HG03139 (cell line): ENCODE results near the gene AKT3.
A peak's percentile ranks its signal among the peaks of the same experiment; 100 is the strongest.

ENCODE experiments used
- ATAC-seq: cut with Tn5 transposase; IDR thresholded peaks from one replicate; pipeline ENCODE4 v1.9.1; 2021; ENCODE audit not compliant: unreplicated experiment

Gene AKT3

DNA sequence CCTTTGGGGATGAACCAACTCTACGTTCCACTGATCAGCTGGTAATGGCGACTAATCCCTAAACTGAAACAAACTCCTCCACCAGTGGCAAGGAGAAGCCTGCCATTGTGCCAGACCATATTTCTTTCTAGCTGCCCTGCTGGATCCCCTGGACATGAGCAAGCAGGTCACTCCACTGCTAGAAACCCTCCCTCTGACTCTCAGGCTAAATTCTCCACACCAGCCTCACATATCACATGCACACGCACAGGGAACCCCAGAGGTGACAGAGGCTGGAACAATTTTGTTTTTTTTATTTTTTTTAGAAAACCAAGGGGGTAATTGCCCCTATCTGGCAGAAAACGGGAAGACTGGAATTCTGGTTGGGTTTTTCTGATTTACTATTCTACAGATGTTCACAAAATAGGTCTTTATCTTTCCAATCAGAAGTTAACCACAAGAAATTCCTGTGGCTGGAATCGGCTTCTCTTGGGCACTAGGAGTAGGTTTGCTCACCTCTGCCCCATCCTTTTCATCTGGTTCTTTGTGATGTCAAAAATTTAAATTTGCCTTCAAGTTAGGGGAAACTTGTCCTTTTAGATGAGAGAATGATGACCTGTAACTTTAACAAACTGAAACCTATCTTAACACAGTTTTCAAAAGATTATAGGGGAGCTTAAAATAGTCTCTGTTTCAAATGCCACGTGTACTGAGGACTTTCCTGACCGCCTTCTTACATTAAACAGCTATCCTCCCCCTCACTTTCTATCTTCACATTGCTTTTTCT lies 336.1 kb downstream of the AKT3 start:
- no peak for ATAC-seq

DNA sequence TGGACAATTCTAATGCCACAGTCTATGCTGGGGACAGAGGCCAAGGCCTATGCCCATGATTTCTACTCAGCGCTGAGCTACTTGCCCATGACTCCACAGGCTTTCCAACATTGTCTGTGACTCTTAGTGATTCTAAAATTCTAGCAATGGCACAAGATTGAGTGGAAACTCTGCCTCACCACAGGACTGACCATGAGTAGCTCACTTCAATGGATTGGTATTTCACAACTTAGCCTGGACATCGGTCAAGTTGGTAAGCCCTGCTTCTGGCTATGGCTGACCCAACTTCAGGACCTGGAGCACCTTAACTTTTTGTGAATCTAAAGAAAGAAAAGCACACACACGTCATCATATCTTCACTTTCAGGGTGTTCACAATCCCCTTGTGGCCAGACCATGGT lies 339.1 kb downstream of the AKT3 start:
- ATAC-seq = no peak

DNA sequence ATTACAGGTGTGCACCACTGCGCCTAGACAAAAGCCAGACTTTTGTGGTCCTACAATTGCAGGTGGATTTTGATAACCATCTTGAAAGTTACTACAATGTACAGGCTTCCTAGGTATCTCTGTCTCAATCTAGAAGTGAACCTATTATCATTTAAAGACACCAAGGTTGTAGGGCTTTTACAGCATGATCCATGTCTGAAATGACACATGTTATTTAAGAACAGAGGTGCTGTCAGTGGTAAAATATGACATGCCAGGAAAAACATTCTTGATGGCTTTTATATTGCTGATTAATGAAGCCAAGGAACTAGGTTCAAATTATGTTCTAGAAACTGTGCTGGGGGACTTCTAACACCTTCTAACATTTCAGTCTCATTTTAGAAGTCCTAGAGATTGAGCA lies 341.1 kb downstream of the AKT3 start:
- ATAC-seq = no peak

GRCh38 chr1:243508303-243508713 lies 341.7 kb downstream of the AKT3 start:
- peak; percentile 72 for ATAC-seq

DNA sequence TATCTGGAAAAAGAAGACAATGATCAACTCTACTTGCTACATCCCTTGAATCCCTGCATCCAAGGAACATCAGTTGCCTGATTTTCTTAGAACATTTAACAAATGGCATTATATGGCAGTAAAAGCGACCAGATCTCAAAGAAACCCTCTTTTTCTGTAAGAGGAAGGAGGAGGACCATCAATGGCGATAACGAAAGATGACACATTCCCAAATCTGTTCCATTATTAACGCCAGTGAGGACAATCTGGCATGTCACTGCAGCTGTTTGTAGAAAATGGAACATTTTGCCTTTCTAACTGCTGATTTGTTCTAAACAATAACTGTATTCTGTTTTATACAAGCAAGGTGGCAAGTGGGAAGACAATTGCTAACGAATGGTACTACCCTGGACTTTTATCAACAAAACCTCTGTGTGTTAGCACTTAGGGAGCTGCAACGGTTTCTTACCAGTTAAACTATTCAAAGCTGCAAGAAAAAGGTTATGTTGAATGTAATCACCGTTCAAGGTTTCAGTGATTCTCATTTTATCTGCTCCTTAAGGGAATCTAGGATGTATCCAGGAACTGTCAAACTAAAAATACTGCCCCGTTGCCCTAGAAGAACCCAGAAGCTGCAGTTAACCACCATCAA lies 342.3 kb downstream of the AKT3 start:
- ATAC-seq = no peak

GRCh38 chr1:243507001-243507671 lies 342.9 kb downstream of the AKT3 start:
- no peak for ATAC-seq

DNA sequence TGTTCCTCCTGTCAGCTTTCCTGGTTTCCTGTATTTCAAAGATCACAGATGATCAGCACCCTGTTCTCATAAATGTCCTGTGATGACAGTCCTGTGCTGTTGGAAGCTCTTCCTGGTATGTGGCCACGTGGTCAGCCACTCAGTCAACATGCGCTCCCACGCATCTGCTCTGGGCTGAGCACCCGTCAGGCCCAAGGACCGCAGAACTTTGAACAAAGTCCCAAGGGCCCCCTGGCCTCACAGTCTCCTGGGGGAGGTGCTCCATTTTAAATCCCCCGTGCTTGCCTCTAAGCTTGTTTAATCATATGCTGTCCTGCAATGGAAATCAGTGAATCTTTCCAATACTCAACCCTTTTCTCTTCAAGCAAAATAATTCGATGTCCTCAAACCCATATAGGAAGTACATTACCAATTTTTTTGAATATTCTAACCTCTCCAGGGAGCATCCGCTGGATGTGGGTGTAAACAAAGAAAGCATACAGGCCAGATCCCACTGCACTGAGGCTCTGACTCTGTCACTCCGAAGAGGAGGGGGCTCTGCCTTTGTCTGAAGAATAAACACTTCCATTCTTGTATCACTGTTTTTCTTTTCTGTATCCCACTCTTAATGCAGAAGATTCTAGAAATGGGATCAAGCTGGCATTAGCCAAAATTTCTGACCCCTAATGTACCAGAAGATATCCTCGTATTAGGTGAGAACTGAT lies 343.9 kb downstream of the AKT3 start:
- ATAC-seq = peak; percentile 55

GRCh38 chr1:243503155-243503554 lies 346.9 kb downstream of the AKT3 start:
- no peak for ATAC-seq

DNA sequence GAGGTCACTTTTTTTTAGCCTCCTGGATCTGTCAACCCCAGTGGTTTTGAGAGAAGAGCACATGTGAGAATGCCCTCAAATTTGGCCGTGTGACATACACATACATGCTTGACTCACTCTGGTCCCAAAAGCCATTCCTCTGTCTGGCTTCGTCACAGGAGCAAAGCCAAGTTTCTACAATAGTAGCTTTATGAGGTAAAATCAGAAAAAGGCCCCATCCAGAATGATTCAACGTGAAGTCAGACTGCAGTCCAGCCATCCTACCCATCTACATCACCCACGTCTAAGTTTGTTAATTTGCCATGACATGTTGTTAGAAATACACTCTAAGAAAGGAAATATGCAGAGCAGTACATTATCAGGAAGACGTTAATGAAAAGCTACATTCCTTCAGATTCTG lies 349.0 kb downstream of the AKT3 start:
- no peak for ATAC-seq

DNA sequence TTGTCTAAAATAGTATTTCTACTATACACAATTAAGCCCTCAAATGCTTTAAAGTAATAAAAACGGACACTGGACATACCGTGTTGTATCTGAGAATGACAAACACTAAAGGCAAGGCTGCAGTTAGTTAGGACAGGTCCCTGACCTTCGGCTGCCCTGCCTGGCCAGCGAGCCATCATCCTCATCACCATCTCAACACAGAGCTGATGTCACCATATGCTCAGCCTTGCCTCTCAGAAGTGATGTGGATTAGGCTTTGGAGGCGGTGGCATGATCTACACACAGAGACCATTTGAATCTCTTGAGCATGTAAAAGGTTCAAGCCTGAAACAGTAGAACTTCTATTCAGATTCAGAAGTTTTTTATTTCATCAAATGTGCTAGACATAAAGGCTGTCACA lies 349.5 kb downstream of the AKT3 start:
- ATAC-seq = no peak

GRCh38 chr1:243499711-243500110 lies 350.3 kb downstream of the AKT3 start:
- no peak for ATAC-seq

GRCh38 chr1:243499248-243499647 lies 350.8 kb downstream of the AKT3 start:
- ATAC-seq = no peak

DNA sequence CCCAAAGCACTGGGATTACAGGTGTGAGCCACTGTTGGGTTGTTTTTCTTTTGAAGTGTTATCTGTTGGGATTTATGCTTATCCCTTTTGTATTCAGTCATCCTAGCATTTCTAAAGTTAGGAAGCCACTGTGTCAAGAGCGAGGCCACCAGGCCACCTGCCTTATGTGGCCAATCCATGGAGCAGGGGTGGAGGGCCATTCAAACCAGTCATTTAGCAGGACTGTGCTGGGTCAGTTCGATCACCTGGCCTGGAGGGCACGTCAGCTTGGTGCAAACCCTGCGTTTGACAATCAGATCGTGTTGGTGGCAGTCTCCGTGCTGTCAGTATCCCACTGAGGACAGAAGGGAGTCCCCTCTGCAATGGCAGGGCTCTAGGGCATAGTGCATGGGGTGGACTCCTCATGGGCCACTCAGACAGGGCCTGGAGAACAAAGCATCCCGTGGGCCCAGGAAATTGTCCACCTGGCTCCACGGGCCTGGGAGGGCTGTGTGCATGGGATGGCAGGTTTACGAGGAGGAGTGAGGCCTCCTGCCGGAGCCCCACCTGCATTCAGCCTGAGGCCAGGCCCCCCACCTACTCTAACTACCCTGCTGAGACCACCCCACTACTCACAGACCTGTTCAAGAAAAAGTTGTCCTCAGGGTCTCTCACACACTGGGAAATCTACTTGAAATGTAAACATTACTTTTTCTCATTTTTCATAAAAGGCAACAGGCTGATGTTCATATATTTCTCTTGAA lies 351.9 kb downstream of the AKT3 start:
- ATAC-seq = no peak

DNA sequence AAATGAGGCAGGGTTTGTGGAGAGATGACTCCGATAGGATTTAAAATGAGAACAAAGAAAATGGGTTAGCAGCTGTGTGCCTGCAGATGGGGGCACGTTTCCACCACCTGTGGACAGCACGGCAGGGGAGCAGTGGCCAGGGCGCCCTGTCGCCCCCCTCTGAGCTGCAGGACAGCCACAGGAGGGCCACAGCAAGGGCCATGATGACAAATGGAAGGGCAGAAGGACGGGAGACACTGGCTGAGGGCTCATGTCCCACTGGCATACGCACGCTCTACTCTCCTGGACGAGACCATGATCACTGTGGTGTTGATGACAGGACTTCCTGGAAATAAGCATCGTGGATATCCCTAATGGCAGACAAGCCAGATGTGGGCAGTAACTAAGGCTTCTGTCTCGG lies 353.2 kb downstream of the AKT3 start:
- ATAC-seq = no peak

- no peak for ATAC-seq
Measured at GRCh38 chr1:243496187-243496646, 353.8 kb downstream of the AKT3 start.

DNA sequence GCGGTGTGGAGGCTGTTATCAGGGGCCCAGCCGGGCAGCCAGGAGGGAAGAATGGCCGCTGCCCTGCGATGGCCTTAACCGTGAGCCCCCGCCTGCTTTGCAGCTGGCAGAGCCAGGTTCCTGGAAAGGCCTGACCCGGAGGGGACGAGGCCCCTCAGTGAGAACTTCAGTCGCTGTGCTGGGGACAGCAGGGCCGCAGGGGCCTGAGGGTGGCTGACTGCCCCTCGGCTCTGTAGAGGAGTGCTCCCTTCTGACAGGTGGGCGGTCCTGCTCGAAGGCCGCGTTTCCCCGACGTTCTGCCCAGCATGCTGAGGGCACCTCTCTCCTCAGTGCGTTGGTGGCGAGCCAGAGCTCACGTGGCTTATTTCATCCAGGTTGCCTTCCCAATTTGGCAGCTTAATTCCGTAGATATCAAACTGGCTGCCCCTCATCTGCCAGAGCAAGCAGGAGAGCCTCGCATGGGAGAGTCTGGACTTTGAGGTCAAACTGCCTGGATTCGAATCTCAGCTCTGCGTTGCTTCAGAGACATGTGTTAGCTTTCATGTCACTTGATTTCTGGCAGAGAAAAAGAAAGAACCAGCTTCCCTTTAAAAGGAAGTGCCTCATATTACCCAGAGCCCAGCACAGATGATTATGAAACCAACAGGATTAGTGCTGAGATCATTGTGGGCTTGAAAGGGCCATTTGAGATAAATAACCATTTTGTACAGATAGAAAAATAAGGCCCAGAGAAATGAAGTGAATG lies 354.4 kb downstream of the AKT3 start:
- no peak for ATAC-seq

DNA sequence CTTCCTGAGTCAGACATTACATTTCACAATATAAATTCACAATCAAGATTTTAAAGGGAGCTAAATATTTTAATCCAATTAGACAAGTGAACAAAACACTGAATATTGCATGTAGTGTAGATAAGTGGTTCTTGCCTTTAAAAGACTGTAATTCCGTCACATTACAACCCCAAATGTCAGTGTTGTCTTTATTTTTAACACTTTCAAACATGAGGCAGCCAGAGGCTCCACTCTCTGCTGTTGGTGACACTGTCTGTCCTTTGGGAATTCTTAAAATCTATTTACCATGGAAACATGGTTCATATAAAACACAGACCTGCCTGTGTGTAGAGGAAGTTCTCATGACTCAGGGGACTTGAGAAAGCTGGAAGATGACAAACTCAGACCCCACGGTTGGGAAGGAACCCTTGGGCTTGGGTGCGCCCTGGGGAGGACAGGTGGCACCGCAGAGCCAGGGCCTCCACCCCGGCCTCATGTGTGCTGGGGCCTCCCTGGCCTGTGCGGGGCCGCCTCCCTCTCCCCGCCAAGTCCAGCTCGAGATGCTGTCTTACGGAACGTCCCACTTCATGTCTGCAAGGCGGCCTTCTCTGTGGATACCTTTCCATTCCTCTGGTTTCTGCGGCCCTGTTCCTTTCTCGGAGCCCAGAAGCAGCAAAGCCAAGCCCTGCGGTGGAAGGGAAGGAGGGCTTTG lies 355.2 kb downstream of the AKT3 start:
- ATAC-seq = no peak

DNA sequence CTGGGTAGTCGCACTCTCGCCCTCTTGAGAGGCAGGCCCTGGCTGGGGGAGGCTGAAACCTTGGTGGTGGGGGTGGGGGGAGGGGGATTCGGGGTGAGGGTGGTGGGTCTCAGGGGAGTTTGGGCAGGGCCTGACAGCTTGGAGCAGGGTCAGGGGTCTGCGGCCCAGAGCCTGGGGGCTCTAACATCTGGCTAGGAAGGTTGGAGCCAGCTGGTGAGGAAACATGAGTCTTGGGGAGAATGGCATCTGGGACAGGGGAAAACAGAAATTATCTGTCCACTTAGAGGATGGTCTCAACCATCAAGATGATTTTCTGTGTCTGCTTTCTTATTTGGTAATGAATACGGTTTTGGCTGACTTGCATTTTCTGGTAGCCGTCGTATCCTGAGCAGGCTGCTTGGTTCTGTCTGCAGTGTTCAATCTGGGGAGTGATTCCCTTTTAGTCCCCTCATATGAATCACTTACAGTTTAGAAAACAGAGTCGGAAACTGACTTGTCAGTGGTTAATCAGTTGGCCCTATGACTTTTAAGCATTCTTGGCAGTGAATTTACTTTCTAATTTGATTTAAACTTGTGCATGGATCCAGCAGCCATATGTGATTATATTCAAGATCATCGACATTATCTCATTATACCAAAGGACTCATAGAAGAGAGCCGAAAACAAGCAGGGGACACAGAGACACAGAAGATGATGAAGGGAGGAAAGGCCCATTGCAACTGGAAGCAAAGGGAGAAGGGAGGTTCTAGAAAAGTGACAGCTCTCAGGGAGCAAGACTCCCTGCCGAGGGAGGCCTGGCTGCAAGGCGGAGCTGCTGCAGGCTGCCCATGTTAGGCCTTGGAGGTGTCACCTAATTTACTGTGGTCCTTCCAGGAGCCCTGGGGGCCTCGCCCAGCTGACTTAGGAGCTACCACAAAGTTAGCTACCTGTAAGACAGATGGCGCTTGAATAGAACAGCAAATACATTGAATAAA lies 356.6 kb downstream of the AKT3 start:
- ATAC-seq = no peak
